A549 (cell line): Measurements from ENCODE around the gene TBXT. TPM values are rescaled to one million over a fixed set of nuclear protein-coding genes. Genes with fewer than 3 reads are reported as not detected.

Source experiments
- ATAC-seq, 2 experiments: fragments of 200-7000 bp in 1 of 2; fragments of >200 bp in 1 of 2; cut with Nextera tagmentation in 1 of 2; cut with Tn5 transposase in 1 of 2; 3 replicates each; pipeline versions ENCODE4 v1.8.0 to v1.9.1; 2018 to 2020; ENCODE audit warnings: mild to moderate bottlenecking in 1 of 2, moderate library complexity in 1 of 2
- CTCF ChIA-PET: fragments of 300-600 bp; sonication (Branson Sonifier 250); formaldehyde crosslinking; extraction: SDS; loops from one replicate; lab custom pipeline; 2021; ENCODE audit warnings: antibody characterized with exemption, inconsistent platforms; lab: Yijun Ruan, JAX
- POLR2A ChIA-PET: fragments of 350-600 bp; formaldehyde crosslinking; extraction: SDS; loops from one replicate; lab custom pipeline; 2021; ENCODE audit warnings: antibody characterized with exemption, inconsistent platforms; lab: Yijun Ruan, JAX
- DNase-seq, 2 experiments: peaks; one replicate each; pipeline versions ENCODE4 v3.0.0 to v3.0.0-alpha.2; 2011 to 2016; ENCODE audit warnings: low read depth in 1 of 2, low spot score in 1 of 2
- FAIRE-seq: peaks from 2 replicates; lab custom pipeline; 2011; peaks lifted over from hg19 to GRCh38; lab: Jason Lieb, UNC
- H3K27ac ChIP-seq, 2 experiments: fragments of >200 bp; sonication (Bioruptor Twin); formaldehyde crosslinking; 3 replicates each; pipeline ENCODE4 v1.5.1; 2016 to 2017
- H3K4me1 ChIP-seq: fragments of >200 bp; sonication (Bioruptor Twin); formaldehyde crosslinking; 3 replicates; pipeline ENCODE4 v1.6.1; 2016
- H3K4me2 ChIP-seq: fragments of >200 bp; sonication (Bioruptor Twin); formaldehyde crosslinking; 3 replicates; pipeline ENCODE4 v1.6.1; 2016
- H3K4me3 ChIP-seq: fragments of >200 bp; sonication (Bioruptor Twin); formaldehyde crosslinking; 3 replicates; pipeline ENCODE4 v1.5.1; 2016
- H3K9me3 ChIP-seq: fragments of >200 bp; sonication (Bioruptor Twin); formaldehyde crosslinking; 3 replicates; pipeline ENCODE4 v1.6.1; 2016
- BCL3 ChIP-seq: fragments of >200 bp; sonication (Bioruptor Twin); formaldehyde crosslinking; IDR thresholded peaks from 3 replicates; pipeline ENCODE4 v1.6.1; 2016
- CBX2 ChIP-seq: fragments of 200-600 bp; sonication (generic); IDR thresholded peaks from 2 replicates; pipeline ENCODE4 v1.6.1; 2016; ENCODE audit warnings: low read depth, mild to moderate bottlenecking, borderline replicate concordance
- CBX8 ChIP-seq: fragments of 200-600 bp; sonication (generic); IDR thresholded peaks from 2 replicates; pipeline ENCODE4 v1.6.1; 2016
- CEBPB ChIP-seq, 2 experiments: fragments of >200 bp in 1 of 2; sonication (Bioruptor Twin) in 1 of 2; formaldehyde crosslinking in 1 of 2; IDR thresholded peaks; 2 replicates each; pipeline ENCODE4 v1.6.1; 2012 to 2016
- CHD4 ChIP-seq: fragments of 200-600 bp; sonication (generic); IDR thresholded peaks from 2 replicates; pipeline ENCODE4 v1.6.1; 2016; ENCODE audit warnings: antibody characterized with exemption, mild to moderate bottlenecking, borderline replicate concordance
- ELK1 ChIP-seq: fragments of 150-350 bp; IDR thresholded peaks from 2 replicates; pipeline ENCODE4 v1.6.1; 2014; ENCODE audit warnings: low read depth, mild to moderate bottlenecking, low read length
- FOSB ChIP-seq: fragments of 250-450 bp; sonication (Bioruptor Pico); IDR thresholded peaks from 2 replicates; pipeline ENCODE4 v1.5.0; 2020; ENCODE audit warnings: mild to moderate bottlenecking, moderate library complexity
- MAFK ChIP-seq: fragments of 450-650 bp; IDR thresholded peaks from 2 replicates; pipeline ENCODE4 v1.6.1; 2014; ENCODE audit not compliant: partially characterized antibody
- MAX ChIP-seq: IDR thresholded peaks from 2 replicates; pipeline ENCODE4 v1.6.1; 2012
- MAZ ChIP-seq: fragments of 150-350 bp; IDR thresholded peaks from 2 replicates; pipeline ENCODE4 v1.6.1; 2014; ENCODE audit warnings: antibody characterized with exemption, low read depth, low read length, borderline replicate concordance
- MYC ChIP-seq: IDR thresholded peaks from 2 replicates; pipeline ENCODE4 v1.6.1; 2012; ENCODE audit warnings: mild to moderate bottlenecking, inconsistent platforms, low read length, improper control_type of control experiment, borderline replicate concordance
- NPAS2 ChIP-seq: fragments of 250-450 bp; sonication (Bioruptor Pico); IDR thresholded peaks from 2 replicates; pipeline ENCODE4 v1.8.0; 2022; ENCODE audit warnings: mild to moderate bottlenecking, moderate library complexity, borderline replicate concordance
- NR3C1 ChIP-seq: fragments of >200 bp; sonication (Bioruptor Twin); formaldehyde crosslinking; IDR thresholded peaks from 3 replicates; pipeline ENCODE4 v1.6.1; 2017
- POLR2AphosphoS2 ChIP-seq: conservative IDR thresholded peaks from 2 replicates; pipeline ENCODE4 v1.6.1; 2012; ENCODE audit warnings: low read length, improper control_type of control experiment, inconsistent platforms
- RARB ChIP-seq: fragments of 250-450 bp; sonication (Bioruptor Pico); IDR thresholded peaks from 2 replicates; pipeline ENCODE4 v1.8.0; 2021; ENCODE audit warnings: mild to moderate bottlenecking, moderate library complexity
- RCOR1 ChIP-seq: fragments of 150-350 bp; IDR thresholded peaks from 2 replicates; pipeline ENCODE4 v1.6.1; 2014; ENCODE audit warnings: antibody characterized with exemption, low read length, low read depth
- REST ChIP-seq: fragments of 200-600 bp; sonication (generic); IDR thresholded peaks from 2 replicates; pipeline ENCODE4 v1.6.1; 2016; ENCODE audit warnings: antibody characterized with exemption, mild to moderate bottlenecking, moderate library complexity
- SREBF2 ChIP-seq: fragments of 450-650 bp; IDR thresholded peaks from 2 replicates; pipeline ENCODE4 v1.6.1; 2014; ENCODE audit warnings: mild to moderate bottlenecking, moderate library complexity
- ZSCAN20 ChIP-seq: fragments of 250-450 bp; sonication (Bioruptor Pico); IDR thresholded peaks from 2 replicates; pipeline ENCODE4 v1.8.0; 2022; ENCODE audit warnings: mild to moderate bottlenecking, moderate library complexity
- WGBS: methylation state at CpG from one replicate; pipeline ENCODE4 v1.1.6; 2017; ENCODE audit errors: missing lambda C conversion rate; 5-methylcytosine and 5-hydroxymethylcytosine counted together
- polyA plus RNA-seq, 4 experiments: library from polyadenylated mRNA; depleted of rRNA in 3 of 4; stranded (reverse); fragments of >200 nt; fragmentation: RNase III in 1 of 4; extraction: RNeasy Plus Mini Kit Qiagen cat#74134 plus additional on column Dnase treatment in 1 of 4; gene quantifications; 2 replicates in 3 of 4; 3 replicates in 1 of 4; pipeline ENCODE4 v1.2.3, GENCODE V29; 2011 to 2017
- TF ChIP-seq, protein P1 (sequence below): IDR thresholded peaks from 2 replicates; pipeline ENCODE4 v1.6.1; 2012; ENCODE audit warnings: low read depth, borderline replicate concordance

Gene TBXT
- polyA plus RNA-seq, 2 of the 4 experiments (the other 2 are of a cell fraction), result not detected

- TF ChIP-seq MYC (no peak), MAZ (no peak), NPAS2 (CRISPR knock-in tag) (no peak)
These were observed 37.4 kb upstream of the TBXT start (continued) for GRCh38 chr6:166204852-166205650.

DNA sequence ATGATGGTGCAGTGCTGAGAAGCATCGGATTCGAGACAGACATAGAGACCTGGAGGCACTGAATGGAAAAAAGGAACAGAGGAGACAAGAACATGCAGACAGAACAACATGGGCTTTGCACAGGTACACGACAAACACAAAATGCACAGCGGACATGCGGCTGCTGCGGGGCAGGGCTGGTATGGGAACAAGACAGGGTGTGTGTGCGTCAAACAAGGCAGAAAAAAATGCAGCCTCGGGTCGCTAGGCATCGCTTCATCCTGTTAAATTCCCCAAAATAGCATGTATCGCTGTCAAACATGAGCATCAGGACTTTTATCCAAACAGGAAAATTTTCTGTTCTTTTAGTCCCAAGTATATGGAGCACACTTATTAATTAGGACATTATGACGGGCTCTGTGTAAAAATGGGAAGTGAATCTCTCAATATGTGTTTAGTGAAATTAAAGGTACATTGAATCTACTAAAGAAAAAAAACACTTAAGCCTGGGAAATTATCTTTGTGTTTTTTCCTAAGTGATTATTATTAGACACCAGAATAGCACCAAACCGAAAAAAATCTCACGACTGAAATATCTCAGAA lies 36.1 kb upstream of the TBXT start:
- ChIA-PET POLR2A (no interaction called here), CTCF (no interaction called here)
- ATAC-seq, result no peak
- WGBS, result 76% methylated on average over 14 of the region's 14 CpGs
- TF ChIP-seq, protein P1, sequence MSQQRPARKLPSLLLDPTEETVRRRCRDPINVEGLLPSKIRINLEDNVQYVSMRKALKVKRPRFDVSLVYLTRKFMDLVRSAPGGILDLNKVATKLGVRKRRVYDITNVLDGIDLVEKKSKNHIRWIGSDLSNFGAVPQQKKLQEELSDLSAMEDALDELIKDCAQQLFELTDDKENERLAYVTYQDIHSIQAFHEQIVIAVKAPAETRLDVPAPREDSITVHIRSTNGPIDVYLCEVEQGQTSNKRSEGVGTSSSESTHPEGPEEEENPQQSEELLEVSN, result no peak
- no peak for TF ChIP-seq CHD4
- no peak for TF ChIP-seq MAFK
- no peak for TF ChIP-seq CEBPB (IDR thresholded peaks at IDR 0.05)
- TF ChIP-seq RCOR1, result no peak
- no peak for TF ChIP-seq CBX8
- no peak for TF ChIP-seq BCL3
- no peak for TF ChIP-seq CBX2
- TF ChIP-seq FOSB (CRISPR knock-in tag), result no peak
- TF ChIP-seq ZSCAN20, result no peak
- no peak for TF ChIP-seq ELK1
- TF ChIP-seq RARB (CRISPR knock-in tag), result no peak
- TF ChIP-seq NR3C1, result no peak
- TF ChIP-seq REST, result no peak
- no peak for TF ChIP-seq POLR2AphosphoS2
- no peak for TF ChIP-seq SREBF2
- no peak for TF ChIP-seq MAX
- Histone ChIP-seq H3K9me3 (no peaks in the 10 kb centered on the region), H3K4me3 (no peak overlapping the region), H3K4me1 (no peaks in the 10 kb centered on the region), H3K27ac (no peak overlapping the region), H3K4me2 (no peak overlapping the region)
- FAIRE-seq, result no peak
- no peak for DNase-seq
